Measurements from ENCODE around the gene GLB1L.
"Not testable (repeated sequence)": the region's sequence is repeated elsewhere in the genome, so short reads cannot be mapped to it uniquely, and the experiment has no call there.

GLB1L gene

GRCh38 chr2:219245148-219245898, at the start of gene GLB1L, which contains the start of gene STK16:
Gene GLB1L, minus strand, starts transcription at chr2:219245444. Its CDS starts 1,871 bp downstream, at chr2:219243573.
Gene STK16, plus strand, starts transcription at chr2:219245479. Its CDS starts 521 bp downstream, at chr2:219246000.
- no peak for DNase-seq

- peak; percentile 3 for DNase-seq
Observed at GRCh38 chr2:219294356-219295351, 49.4 kb upstream of the GLB1L start.

GRCh38 chr2:219293736-219294231, 48.5 kb upstream of the GLB1L start:
- DNase-seq, result no peak

GRCh38 chr2:219292616-219293015, 47.4 kb upstream of the GLB1L start:
- no peak for DNase-seq

GRCh38 chr2:219291910-219292490, 46.8 kb upstream of the GLB1L start:
- no peak for DNase-seq

- DNase-seq, result no peak
Observed at GRCh38 chr2:219291394-219291793, 46.1 kb upstream of the GLB1L start.

- no peak for DNase-seq
Observed at GRCh38 chr2:219290381-219291171, 45.3 kb upstream of the GLB1L start.

GRCh38 chr2:219289537-219290361, 44.5 kb upstream of the GLB1L start:
- no peak for DNase-seq

- no peak for DNase-seq
Observed at GRCh38 chr2:219289195-219289536, 43.9 kb upstream of the GLB1L start.

- no peak for DNase-seq
Observed at GRCh38 chr2:219287580-219288265, 42.5 kb upstream of the GLB1L start.

- not testable (repeated sequence) for DNase-seq
Observed at GRCh38 chr2:219287116-219287440, 41.8 kb upstream of the GLB1L start.

GRCh38 chr2:219286436-219287115, 41.3 kb upstream of the GLB1L start:
- DNase-seq, result no peak

- no peak for DNase-seq
Observed at GRCh38 chr2:219285894-219286425, 40.7 kb upstream of the GLB1L start.

- DNase-seq, result no peak
Observed at GRCh38 chr2:219285373-219285735, 40.1 kb upstream of the GLB1L start.

GRCh38 chr2:219284501-219285372, 39.5 kb upstream of the GLB1L start:
- no peak for DNase-seq

GRCh38 chr2:219282943-219283581, 37.8 kb upstream of the GLB1L start:
- DNase-seq, result no peak

- no peak for DNase-seq
Observed at GRCh38 chr2:219282375-219282774, 37.1 kb upstream of the GLB1L start.

- DNase-seq, result no peak
Observed at GRCh38 chr2:219281588-219281987, 36.3 kb upstream of the GLB1L start.

- no peak for DNase-seq
Observed at GRCh38 chr2:219280651-219281050, 35.4 kb upstream of the GLB1L start.
